B cell (primary cell): ENCODE results near the gene ULK4. TPM values are rescaled to one million over a fixed set of nuclear protein-coding genes. Genes with fewer than 3 reads are reported as not detected.

ENCODE experiments used
- ATAC-seq: fragments of 200-7000 bp; cut with Tn5 transposase; one replicate; pipeline ENCODE4 v1.10.0; 2021; ENCODE audit warnings: low read depth, mild to moderate bottlenecking, moderate number of reproducible peaks, moderate library complexity
- CTCF ChIA-PET: fragments of 350-600 bp; sonication (Branson Sonifier 250); formaldehyde crosslinking; loops from one replicate; lab custom pipeline; 2021; ENCODE audit warnings: antibody characterized with exemption, inconsistent platforms; lab: Charles Lee
- POLR2A ChIA-PET: fragments of 350-600 bp; sonication (Branson Sonifier 250); formaldehyde crosslinking; loops from one replicate; lab custom pipeline; 2021; ENCODE audit warnings: antibody characterized with exemption; lab: Charles Lee
- DNase-seq: peaks from one replicate; pipeline ENCODE4 v3.0.0; 2013
- H2AFZ ChIP-seq: 2 replicates; pipeline ENCODE4 v1.6.1; 2012; ENCODE audit warnings: mild to moderate bottlenecking, low read depth, low read length; ENCODE audit not compliant: insufficient read depth, poor library complexity, severe bottlenecking
- H3K27ac ChIP-seq, 2 donors: 1 replicate in 1 of 2; 2 replicates in 1 of 2; pipeline ENCODE4 v1.5.1; 2012 to 2013; ENCODE audit warnings: low read length in 2 of 2, mild to moderate bottlenecking in 2 of 2, moderate library complexity in 1 of 2
- H3K27me3 ChIP-seq, 4 experiments: fragments of 200-600 bp in 1 of 4; sonication (generic) in 1 of 4; replicated peaks in 1 of 4; 1 replicate in 2 of 4; 2 replicates in 2 of 4; pipeline versions ENCODE4 v1.6.1 to v1.7.0; 2013 to 2016; ENCODE audit warnings: low read length in 3 of 4, mild to moderate bottlenecking in 2 of 4, mixed read lengths in 1 of 4, moderate library complexity in 1 of 4; ENCODE audit not compliant: insufficient read depth in 4 of 4, control insufficient read depth in 3 of 4; ENCODE audit errors: control extremely low read depth in 1 of 4
- H3K36me3 ChIP-seq, 2 experiments: replicated peaks in 1 of 2; 1 replicate in 1 of 2; 2 replicates in 1 of 2; pipeline versions ENCODE4 v1.6.1 to v1.7.1; 2013; ENCODE audit warnings: low read length in 1 of 2; ENCODE audit not compliant: insufficient read depth in 2 of 2, control insufficient read depth in 1 of 2; ENCODE audit errors: control extremely low read depth in 1 of 2, extremely low read depth in 1 of 2
- H3K4me1 ChIP-seq, 2 donors: fragments of 200-600 bp in 1 of 2; sonication (generic) in 1 of 2; 1 replicate in 1 of 2; 2 replicates in 1 of 2; pipeline versions ENCODE4 v1.5.1 to v1.6.1; 2013 to 2017; ENCODE audit warnings: low read length in 2 of 2; ENCODE audit not compliant: control insufficient read depth in 2 of 2, insufficient read depth in 2 of 2
- H3K4me2 ChIP-seq: replicated peaks from 2 replicates; pipeline ENCODE3; 2012; ENCODE audit warnings: mild to moderate bottlenecking, low read depth, low read length; ENCODE audit not compliant: poor library complexity, severe bottlenecking
- H3K4me3 ChIP-seq, 5 experiments: fragments of 200-600 bp in 1 of 5; sonication (generic) in 1 of 5; 1 replicate in 3 of 5; 2 replicates in 2 of 5; pipeline versions ENCODE4 v1.5.1 to v1.7.0; 2011 to 2016; ENCODE audit warnings: low read length in 4 of 5, mild to moderate bottlenecking in 4 of 5, low read depth in 2 of 5, control low read depth in 1 of 5, moderate library complexity in 1 of 5; ENCODE audit not compliant: insufficient read depth in 1 of 5; ENCODE audit errors: control extremely low read depth in 1 of 5, extremely low read depth in 1 of 5
- H3K79me2 ChIP-seq: fragments of 200-600 bp; sonication (generic); one replicate; pipeline ENCODE4 v1.6.0; 2016; ENCODE audit warnings: low read length; ENCODE audit not compliant: control insufficient read depth, insufficient read depth
- H3K9ac ChIP-seq: fragments of 200-600 bp; sonication (generic); 2 replicates; pipeline ENCODE4 v1.6.1; 2017; ENCODE audit warnings: mild to moderate bottlenecking, low read length, moderate library complexity
- H3K9me3 ChIP-seq, 3 donors: one replicate each; pipeline versions ENCODE4 v1.6.1 to v1.7.1; 2013; ENCODE audit warnings: low read length in 2 of 3; ENCODE audit not compliant: control insufficient read depth in 2 of 3, insufficient read depth in 1 of 3; ENCODE audit errors: control extremely low read depth in 1 of 3
- H4K20me1 ChIP-seq: 2 replicates; pipeline ENCODE4 v1.6.0; 2012; ENCODE audit warnings: mild to moderate bottlenecking, low read length; ENCODE audit not compliant: insufficient read depth, control insufficient read depth, poor library complexity, severe bottlenecking
- H3K27ac Mint-ChIP-seq: one replicate; pipeline ENCODE4 v1.8.0; 2021; ENCODE audit warnings: mixed read lengths
- H3K27me3 Mint-ChIP-seq: one replicate; pipeline ENCODE4 v1.8.0; 2021; ENCODE audit warnings: mixed read lengths
- H3K4me1 Mint-ChIP-seq: one replicate; pipeline ENCODE4 v1.8.0; 2021; ENCODE audit warnings: mixed read lengths
- H3K4me3 Mint-ChIP-seq: one replicate; pipeline ENCODE4 v1.8.0; 2021; ENCODE audit warnings: mixed read lengths
- H3K9me3 Mint-ChIP-seq: one replicate; pipeline ENCODE4 v1.8.0; 2022; ENCODE audit warnings: mixed read lengths; ENCODE audit not compliant: insufficient read depth
- CTCF ChIP-seq: fragments of 200-600 bp; IDR thresholded peaks from one replicate; pipeline ENCODE4 v1.8.0; 2022; ENCODE audit warnings: antibody characterized with exemption, mild to moderate bottlenecking
- EZH2 ChIP-seq: IDR thresholded peaks from 2 replicates; pipeline ENCODE4 v1.6.1; 2012; ENCODE audit warnings: borderline replicate concordance, low read depth, mild to moderate bottlenecking, moderate library complexity, low read length; ENCODE audit not compliant: insufficient read depth, poor library complexity, severe bottlenecking
- WGBS: methylation state at CpG from one replicate; pipeline ENCODE4 v1.1.5; 2013; ENCODE audit warnings: missing lambda C conversion rate; ENCODE audit not compliant: insufficient coverage; 5-methylcytosine and 5-hydroxymethylcytosine counted together
- intact Hi-C: fragments of 100-400 bp; cut with micrococcal nuclease; formaldehyde crosslinking; loops from one replicate; pipeline ENCODE4 v1.10.0; 2022
- polyA plus RNA-seq: library from polyadenylated mRNA; depleted of rRNA; stranded (reverse); fragments of >200 nt; gene quantifications from 2 replicates; pipeline ENCODE4 v1.2.3, GENCODE V29; 2012
- total RNA-seq, 2 donors: library from RNA; stranded (reverse); fragments of 120-200 nt in 1 of 2; gene quantifications; 1 replicate in 1 of 2; 2 replicates in 1 of 2; pipeline versions ENCODE4 v1.2.3 to v1.2.4, GENCODE V29; 2013 to 2022

ULK4 gene
- total and polyA plus RNA-seq, 2 donors (not counting 1 experiment from before 2014, with no cell fraction given), result 5.2 to 33.7 TPM

GRCh38 chr3:41315126-41315525 lies 646.8 kb downstream of the ULK4 start:
- no peaks in the 10 kb centered on the region for H3K9me3 Mint-ChIP-seq
- no peaks in the 10 kb centered on the region for H3K27me3 Mint-ChIP-seq
- Histone ChIP-seq H3K4me3 (no peak overlapping the region), H3K27ac (no peak overlapping the region), H3K79me2 (no peaks in the 10 kb centered on the region), H3K27me3 (no peaks in the 10 kb centered on the region), H3K36me3 (no peaks in the 10 kb centered on the region), H2AFZ (no peak overlapping the region), H3K9ac (no peak overlapping the region), H3K4me2 (no peak overlapping the region), H3K9me3 (no peaks in the 10 kb centered on the region), H4K20me1 (no peaks in the 10 kb centered on the region), H3K4me1 (no peaks in the 10 kb centered on the region)
- H3K4me1 Mint-ChIP-seq, result no peaks in the 10 kb centered on the region
- DNase-seq (no peak), ATAC-seq (no peak)
- TF ChIP-seq CTCF (no peak), EZH2 (no peak)
- intact Hi-C loops, result loop anchor here (10.0 kb wide), 1 partner anchor 730 kb away; no protein-coding TSS in a partner anchor
- POLR2A ChIA-PET, result no interaction called here
- no peak overlapping the region for H3K27ac Mint-ChIP-seq
- WGBS, result no CpG with 5 or more reads among the region's 2 CpGs
- H3K4me3 Mint-ChIP-seq, result no peak overlapping the region
- CTCF ChIA-PET, result no interaction called here

GRCh38 chr3:41308119-41308518 lies 653.8 kb downstream of the ULK4 start:
- no CpG with 5 or more reads among the region's 2 CpGs for WGBS
- no peak for ATAC-seq

More at GRCh38 chr3:41308119-41308518, 653.8 kb downstream of the ULK4 start:
- DNase-seq, result no peak
- Mint-ChIP-seq H3K9me3 (no peaks in the 10 kb centered on the region), H3K27ac (no peak overlapping the region), H3K4me1 (no peaks in the 10 kb centered on the region), H3K27me3 (no peaks in the 10 kb centered on the region), H3K4me3 (no peak overlapping the region)
- Histone ChIP-seq H3K4me1 (no peaks in the 10 kb centered on the region), H4K20me1 (no peaks in the 10 kb centered on the region), H3K36me3 (no peaks in the 10 kb centered on the region), H3K9me3 (no peaks in the 10 kb centered on the region), H3K9ac (no peak overlapping the region), H3K4me2 (no peak overlapping the region), H3K27ac (no peak overlapping the region), H3K27me3 (no peaks in the 10 kb centered on the region), H3K4me3 (no peak overlapping the region), H2AFZ (no peak overlapping the region), H3K79me2 (no peaks in the 10 kb centered on the region)
- intact Hi-C loops, result no loop called here
- ChIA-PET POLR2A (no interaction called here), CTCF (no interaction called here)
- TF ChIP-seq EZH2, result no peak
- TF ChIP-seq CTCF, result no peak
